ENCODE data around the gene DDX39B. TPM values are rescaled to one million over a fixed set of nuclear protein-coding genes. Genes with fewer than 3 reads are reported as not detected.

The DDX39B gene
- total RNA-seq, 1 experiment from 2014 or later = 813 TPM

GRCh38 chr6:31540640-31541039 lies 1.2 kb downstream of the DDX39B start:
- H3K27ac Mint-ChIP-seq = peak overlapping the region; percentile 82 to 96 (median 92)
- peak overlapping the region; percentile 98 to 99 for H3K4me3 Mint-ChIP-seq
- H3K23me2 ChIP-seq (ENCODE audit: insufficient read length, low read depth, low read length, poor library complexity, severe bottlenecking) = peaks cover 5% of the 10 kb centered on the region
- peak overlapping the region; percentile 80 for H3K56ac ChIP-seq (ENCODE audit: insufficient read length, low read depth, low read length)
- peak overlapping the region; percentile 96 for H3K27ac ChIP-seq (ENCODE audit: insufficient read length, low read depth, low read length)
- H3K4me1 Mint-ChIP-seq = peaks cover 36 to 40% of the 10 kb centered on the region in 2 experiments
- WGBS (ENCODE audit: extremely low coverage, insufficient read length, low lambda C conversion rate) = no CpG with 5 or more reads among the region's 4 CpGs
- no peaks in the 10 kb centered on the region for H3K27me3 Mint-ChIP-seq (ENCODE audit: low read depth)
- peak overlapping the region; percentile 100 for H3K9ac ChIP-seq (ENCODE audit: extremely low read depth, insufficient read length, low read length)
- H4K91ac ChIP-seq (ENCODE audit: insufficient read length, low read depth, low read length) = peak overlapping the region; percentile 9
- peak overlapping the region; percentile 59 for H3K4me2 ChIP-seq (ENCODE audit: insufficient read depth, insufficient read length, low read length)
- H2BK5ac ChIP-seq (ENCODE audit: insufficient read length, low read length) = peak overlapping the region; percentile 100
- no peaks in the 10 kb centered on the region for H3K9me3 ChIP-seq (ENCODE audit: control insufficient read depth, low read depth, low read length)
- H2BK20ac ChIP-seq (ENCODE audit: low read depth, low read length, poor library complexity, severe bottlenecking) = no peak overlapping the region
- no peaks in the 10 kb centered on the region; a peak in 1 of 5 replicates for H3K9me3 Mint-ChIP-seq
- no peaks in the 10 kb centered on the region for H3K27me3 ChIP-seq (ENCODE audit: insufficient read depth, low read length)
- H4K8ac ChIP-seq (replicated peaks; ENCODE audit: insufficient read length, low read depth, low read length) = no peak overlapping the region
- H2BK15ac ChIP-seq (ENCODE audit: low read depth, low read length) = no peak overlapping the region
- peaks cover 31% of the 10 kb centered on the region for H3K79me2 ChIP-seq (ENCODE audit: insufficient read depth, low read length)
- H3K23ac ChIP-seq (ENCODE audit: insufficient read length, low read depth, low read length) = no peak overlapping the region
- peak overlapping the region; percentile 64; the same call in 1 of the 2 replicates for H3K14ac ChIP-seq (ENCODE audit: insufficient read depth, low read length)
- DNase-seq = no peak
- no peak overlapping the region for H2AK5ac ChIP-seq (ENCODE audit: insufficient read length, low read length)
- H3K4me1 ChIP-seq (ENCODE audit: insufficient read depth, low read length) = peaks cover 2% of the 10 kb centered on the region; the same call in 1 of the 2 replicates
- no peak overlapping the region for H2BK120ac ChIP-seq (ENCODE audit: low read depth, low read length, poor library complexity, severe bottlenecking)
- no peak overlapping the region for H3T11ph ChIP-seq (ENCODE audit: low read length)
- no peak overlapping the region for H2AFZ ChIP-seq (ENCODE audit: low read length)
- TF ChIP-seq CTCF (conservative IDR thresholded peaks at IDR 0.05) = no peak
- H3K4ac ChIP-seq (ENCODE audit: low read depth, low read length) = no peak overlapping the region
- H4K5ac ChIP-seq (ENCODE audit: insufficient read length, low read depth, low read length) = peak overlapping the region; percentile 99
- no peak overlapping the region for H2BK12ac ChIP-seq (ENCODE audit: insufficient read length, low read depth, low read length)
- H3K79me1 ChIP-seq (ENCODE audit: insufficient read depth, low read depth, low read length, poor library complexity, severe bottlenecking) = peaks cover 10% of the 10 kb centered on the region
- no peak overlapping the region for H3K18ac ChIP-seq (ENCODE audit: insufficient read length, low read depth, low read length)
- H3K36me3 Mint-ChIP-seq (ENCODE audit: insufficient read depth in 1 of 3, low read depth in 3 of 3) = peaks cover 51 to 59% (median 58%) of the 10 kb centered on the region in 3 experiments
- H4K20me1 ChIP-seq (ENCODE audit: control insufficient read depth, insufficient read depth, insufficient read length) = no peaks in the 10 kb centered on the region
